Thoracic aorta (tissue), 2 donors: ENCODE results near the gene MAP1B. TPM values are rescaled to one million over a fixed set of nuclear protein-coding genes. Genes with fewer than 3 reads are reported as not detected.

Source experiments
- ATAC-seq: fragments of 150-250 bp; one replicate; pipeline ENCODE4 v1.8.0; 2017; ENCODE audit warnings: low read depth; ENCODE audit not compliant: insufficient number of reproducible peaks, low FRiP score
- DNase-seq: peaks from one replicate; pipeline ENCODE4 v3.0.0-alpha.2; 2020; ENCODE audit warnings: low spot score
- H3K27ac ChIP-seq, 2 donors: fragments of 200-600 bp; sonication (generic); 1 replicate in 1 of 2; 2 replicates in 1 of 2; pipeline ENCODE4 v1.5.1; 2016; ENCODE audit warnings: mild to moderate bottlenecking in 2 of 2, moderate library complexity in 2 of 2
- H3K27me3 ChIP-seq: fragments of 200-600 bp; sonication (generic); replicated peaks from 2 replicates; pipeline ENCODE4 v1.6.0; 2016; ENCODE audit warnings: mild to moderate bottlenecking; ENCODE audit not compliant: insufficient read depth
- H3K36me3 ChIP-seq: fragments of 200-600 bp; sonication (generic); one replicate; pipeline ENCODE4 v1.5.1; 2016
- H3K4me1 ChIP-seq, 2 donors: fragments of 200-600 bp; sonication (generic); 1 replicate in 1 of 2; 2 replicates in 1 of 2; pipeline versions ENCODE4 v1.5.1 to v1.6.0; 2016; ENCODE audit warnings: low read depth in 2 of 2, mild to moderate bottlenecking in 1 of 2; ENCODE audit not compliant: control insufficient read depth in 1 of 2
- H3K4me3 ChIP-seq: fragments of 200-600 bp; sonication (generic); 2 replicates; pipeline ENCODE4 v1.5.1; 2016; ENCODE audit warnings: mild to moderate bottlenecking
- H3K9me3 ChIP-seq: fragments of 200-600 bp; sonication (generic); 2 replicates; pipeline ENCODE4 v1.5.1; 2016
- total RNA-seq, 2 donors: library from RNA; depleted of rRNA; stranded (reverse); fragments of >200 nt; gene quantifications; one replicate each; pipeline versions ENCODE4 v1.1.0 to v1.2.3, GENCODE V29; 2016
- TF ChIP-seq, protein P1 (sequence below): fragments of 200-600 bp; sonication (generic); IDR thresholded peaks from one replicate; pipeline ENCODE4 v1.5.1; 2019; ENCODE audit warnings: antibody characterized with exemption

The MAP1B gene
- total RNA-seq, 2 donors from 2014 or later, result 616 to 1,045 TPM

DNA sequence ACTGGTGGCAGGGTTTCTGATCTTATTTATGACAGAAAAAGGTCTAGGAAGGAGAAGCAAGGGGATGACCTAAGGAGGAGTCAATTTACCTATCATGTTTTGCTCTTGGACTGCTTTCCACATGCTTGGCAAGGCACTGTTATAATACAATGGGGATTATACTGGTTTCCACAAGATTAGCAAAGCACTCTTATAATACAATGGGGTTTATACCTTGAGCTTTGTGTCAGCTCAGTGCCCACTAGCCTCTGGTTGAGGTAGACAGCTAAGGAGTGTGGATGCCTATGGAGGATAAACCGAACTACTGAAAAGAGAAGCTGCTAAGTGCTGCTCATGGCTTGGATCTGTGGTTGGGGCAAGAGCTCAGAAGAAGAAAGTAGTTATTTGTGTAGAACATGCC, 144.1 kb downstream of the MAP1B start:
- Histone ChIP-seq H3K4me1 (peaks cover 50 to 62% of the 10 kb centered on the region in 2 donors), H3K4me3 (no peak overlapping the region), H3K36me3 (no peaks in the 10 kb centered on the region), H3K27me3 (no peaks in the 10 kb centered on the region), H3K27ac (peak overlapping the region; percentile 59 to 75), H3K9me3 (no peaks in the 10 kb centered on the region)
- TF ChIP-seq, protein P1, sequence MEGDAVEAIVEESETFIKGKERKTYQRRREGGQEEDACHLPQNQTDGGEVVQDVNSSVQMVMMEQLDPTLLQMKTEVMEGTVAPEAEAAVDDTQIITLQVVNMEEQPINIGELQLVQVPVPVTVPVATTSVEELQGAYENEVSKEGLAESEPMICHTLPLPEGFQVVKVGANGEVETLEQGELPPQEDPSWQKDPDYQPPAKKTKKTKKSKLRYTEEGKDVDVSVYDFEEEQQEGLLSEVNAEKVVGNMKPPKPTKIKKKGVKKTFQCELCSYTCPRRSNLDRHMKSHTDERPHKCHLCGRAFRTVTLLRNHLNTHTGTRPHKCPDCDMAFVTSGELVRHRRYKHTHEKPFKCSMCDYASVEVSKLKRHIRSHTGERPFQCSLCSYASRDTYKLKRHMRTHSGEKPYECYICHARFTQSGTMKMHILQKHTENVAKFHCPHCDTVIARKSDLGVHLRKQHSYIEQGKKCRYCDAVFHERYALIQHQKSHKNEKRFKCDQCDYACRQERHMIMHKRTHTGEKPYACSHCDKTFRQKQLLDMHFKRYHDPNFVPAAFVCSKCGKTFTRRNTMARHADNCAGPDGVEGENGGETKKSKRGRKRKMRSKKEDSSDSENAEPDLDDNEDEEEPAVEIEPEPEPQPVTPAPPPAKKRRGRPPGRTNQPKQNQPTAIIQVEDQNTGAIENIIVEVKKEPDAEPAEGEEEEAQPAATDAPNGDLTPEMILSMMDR, result no peak
- DNase-seq (no peak), ATAC-seq (no peak)

DNA sequence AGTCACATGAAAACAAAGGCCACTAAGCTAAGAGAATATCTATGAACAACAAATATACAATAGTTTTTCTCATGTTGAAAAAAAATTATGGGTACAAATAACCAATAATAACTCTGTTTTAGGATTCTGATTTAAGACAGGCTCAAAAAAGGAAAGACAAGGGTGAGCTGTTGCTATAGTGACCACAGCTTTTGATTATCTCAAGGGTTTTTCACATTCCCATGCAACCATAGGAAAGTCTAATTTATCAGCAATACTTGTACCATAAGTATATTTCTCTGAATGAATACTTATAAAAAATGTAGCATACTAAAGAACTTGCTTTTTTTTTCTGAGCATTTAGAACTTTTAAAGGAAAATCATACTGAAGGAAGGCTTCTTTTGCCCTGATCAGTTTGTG, 144.7 kb downstream of the MAP1B start:
- Histone ChIP-seq H3K27ac (peak overlapping the region; percentile 59 to 75), H3K9me3 (no peaks in the 10 kb centered on the region), H3K4me1 (peaks cover 45 to 56% of the 10 kb centered on the region in 2 donors), H3K36me3 (no peaks in the 10 kb centered on the region), H3K4me3 (no peak overlapping the region), H3K27me3 (no peaks in the 10 kb centered on the region)
- ATAC-seq (no peak), DNase-seq (no peak)
- TF ChIP-seq, protein P1, result no peak

DNA sequence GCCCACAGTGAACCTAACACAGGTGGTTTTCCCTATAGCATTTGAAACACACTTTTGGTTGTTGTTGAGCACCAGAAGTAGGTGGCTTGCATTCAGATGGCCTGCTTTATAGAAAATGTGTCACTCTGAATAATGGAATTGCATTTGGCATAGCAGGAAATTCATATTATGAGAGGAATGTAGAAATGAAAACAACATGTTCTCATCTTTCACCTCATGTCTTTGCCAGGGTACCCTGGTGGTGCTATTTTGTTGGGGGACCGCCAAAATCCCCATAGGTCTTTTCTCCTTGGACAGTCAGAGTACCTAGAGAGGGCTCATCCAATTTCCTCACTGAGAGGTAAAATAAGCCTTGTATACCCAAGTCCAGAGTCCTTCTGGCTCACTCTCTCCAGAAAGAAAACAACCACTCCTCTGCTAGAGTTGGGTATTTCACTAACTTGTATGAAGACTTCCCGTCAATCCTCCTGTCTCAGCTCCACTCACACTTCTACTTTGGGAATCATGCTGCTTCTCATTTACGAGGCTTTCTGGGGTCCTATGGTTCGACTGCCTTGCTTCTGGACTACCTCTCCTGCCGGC, 145.4 kb downstream of the MAP1B start:
- H3K27ac ChIP-seq, result peak overlapping the region; percentile 59 to 75
- no peaks in the 10 kb centered on the region for H3K36me3 ChIP-seq
- H3K4me3 ChIP-seq, result peak overlapping the region; percentile 56
- DNase-seq (no peak), ATAC-seq (no peak)
- H3K27me3 ChIP-seq, result no peaks in the 10 kb centered on the region
- peaks cover 38 to 49% of the 10 kb centered on the region in 2 donors for H3K4me1 ChIP-seq
- TF ChIP-seq, protein P1, result no peak
- no peaks in the 10 kb centered on the region for H3K9me3 ChIP-seq

DNA sequence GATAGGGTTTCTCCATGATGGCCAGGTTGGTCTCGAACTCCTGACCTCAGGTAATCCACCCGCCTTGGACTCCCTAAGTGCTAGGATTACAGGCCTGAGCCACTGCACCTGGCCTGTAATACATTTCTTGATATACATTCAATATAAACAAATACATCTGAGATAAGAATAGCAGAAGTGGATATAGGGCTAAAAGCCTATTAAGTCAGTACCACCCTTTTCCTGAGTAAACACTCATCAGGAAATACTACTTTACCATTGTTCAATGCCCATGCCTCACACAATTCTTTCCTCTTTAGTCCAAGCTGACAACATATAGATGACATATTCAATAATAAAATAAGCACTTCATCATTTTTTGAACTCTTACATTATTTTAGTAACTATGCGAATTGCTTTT, 148.0 kb downstream of the MAP1B start:
- Histone ChIP-seq H3K4me1 (peaks cover 27 to 37% of the 10 kb centered on the region in 2 donors), H3K4me3 (no peak overlapping the region), H3K36me3 (no peaks in the 10 kb centered on the region), H3K27me3 (no peaks in the 10 kb centered on the region), H3K27ac (no peak overlapping the region), H3K9me3 (no peaks in the 10 kb centered on the region)
- ATAC-seq (no peak), DNase-seq (no peak)
- TF ChIP-seq, protein P1, result no peak

DNA sequence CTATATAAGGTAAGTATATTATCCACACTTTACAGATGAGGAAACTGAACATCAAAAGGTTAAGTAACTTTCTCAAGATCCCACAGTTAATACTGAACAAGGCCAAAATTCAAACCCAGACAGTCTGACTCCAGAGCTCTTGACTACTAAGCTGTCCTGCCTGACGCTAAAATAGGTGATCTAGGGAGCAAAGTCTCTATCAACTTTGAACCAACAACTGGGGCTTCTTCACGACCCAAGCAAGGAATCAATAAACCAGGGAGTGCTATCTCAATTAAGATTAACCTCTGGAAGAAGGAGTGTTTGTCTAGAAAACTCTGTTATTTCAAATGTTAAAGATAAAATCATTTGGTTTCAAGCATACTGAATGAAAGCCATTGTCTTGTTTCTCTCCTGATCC, 148.4 kb downstream of the MAP1B start:
- Histone ChIP-seq H3K36me3 (no peaks in the 10 kb centered on the region), H3K27me3 (no peaks in the 10 kb centered on the region), H3K4me1 (peaks cover 27 to 34% of the 10 kb centered on the region in 2 donors), H3K4me3 (no peak overlapping the region), H3K9me3 (no peaks in the 10 kb centered on the region), H3K27ac (no peak overlapping the region)
- DNase-seq (no peak), ATAC-seq (no peak)
- TF ChIP-seq, protein P1, result no peak
